Right cardiac atrium (tissue), 5 donors: ENCODE results near the gene ABL2. TPM values are rescaled to one million over a fixed set of nuclear protein-coding genes. Genes with fewer than 3 reads are reported as not detected.
"Not testable (repeated sequence)": the region's sequence is repeated elsewhere in the genome, so short reads cannot be mapped to it uniquely, and the experiment has no call there.

Experiments
- ATAC-seq, 2 donors: fragments of 200-7000 bp; cut with Tn5 transposase; one replicate each; pipeline versions ENCODE4 v1.8.0 to v1.9.1; 2020; ENCODE audit warnings: moderate library complexity in 2 of 2, mild to moderate bottlenecking in 1 of 2
- DNase-seq, 3 donors: peaks; one replicate each; pipeline ENCODE4 v3.0.0-alpha.2; 2020
- H3K27ac ChIP-seq: one replicate; pipeline ENCODE4 v1.5.1; 2013; ENCODE audit warnings: mild to moderate bottlenecking, low read length, control low read depth, moderate library complexity
- H3K27me3 ChIP-seq: one replicate; pipeline ENCODE4 v1.6.1; 2013; ENCODE audit not compliant: control insufficient read depth, insufficient read depth
- H3K4me1 ChIP-seq: one replicate; pipeline ENCODE4 v1.6.1; 2013; ENCODE audit warnings: low read length; ENCODE audit not compliant: control insufficient read depth, insufficient read depth
- H3K4me3 ChIP-seq: one replicate; pipeline ENCODE4 v1.5.1; 2013; ENCODE audit warnings: low read length, control low read depth
- H3K9me3 ChIP-seq: one replicate; pipeline ENCODE4 v1.6.1; 2013; ENCODE audit warnings: low read length; ENCODE audit not compliant: control insufficient read depth
- WGBS: extraction: QIAGEN DNeasy Blood & Tissue Kit; methylation state at CpG from one replicate; pipeline ENCODE4 v1.1.7; 2013; 5-methylcytosine and 5-hydroxymethylcytosine counted together
- intact Hi-C, 4 donors: fragments of 100-400 bp; cut with DNase I; formaldehyde crosslinking; loops; one replicate each; pipeline versions ENCODE4 v1.11.0 to v1.14.0; 2022 to 2023
- polyA plus RNA-seq: library from polyadenylated mRNA; stranded (reverse); fragments of 200-250 nt; gene quantifications from one replicate; pipeline ENCODE4 v1.2.3, GENCODE V29; 2013
- total RNA-seq, 4 donors: library from RNA; stranded (reverse); fragmentation: NEBNext Ultra II Directional; extraction: Animal tissue kit (Norgen Biotek cat#: 25700); gene quantifications; one replicate each; pipeline ENCODE4 v1.2.1, GENCODE V29; 2021
- donor health status: healthy with polysubstance abuse.
- donor health status: DM: no; HTN: yes; CAD: no.
- donor health status: DM: no; HTN: no; CAD: no.
- donor health status: DM: no; HTN: yes; CAD: no; lungs with severe emphysema.
- donor health status: DM: yes; HTN: yes; CAD: no.

Gene ABL2
- total and polyA plus RNA-seq, 5 donors: 3.2 to 18.4 (median 10.5) TPM

DNA sequence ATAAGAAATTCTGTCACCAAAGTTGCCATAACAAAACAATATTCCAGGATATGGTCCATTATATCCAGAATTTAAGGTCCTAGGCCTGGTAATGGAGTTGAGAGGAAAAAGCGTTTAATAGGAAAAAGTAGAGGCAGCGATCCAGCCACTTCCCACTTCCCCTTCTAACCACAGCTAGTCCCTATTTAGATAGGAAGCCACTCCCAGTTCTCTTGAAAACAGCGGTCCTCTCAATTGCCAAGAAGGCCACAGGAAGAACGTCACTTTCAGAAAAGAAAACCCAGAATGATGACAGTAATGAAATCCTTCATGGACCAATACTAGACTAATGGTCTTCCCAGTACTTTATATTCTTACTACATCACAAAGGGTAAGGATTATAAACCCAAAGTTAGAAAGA, 38.6 kb downstream of the ABL2 start:
- intact Hi-C loops: loop anchor here in 3 of 4 donors (5.0 to 10.0 kb wide), 3 partner anchors 66 to 106 kb away; partner anchors contain the start of gene TOR3A (in 1 of the 3)

DNA sequence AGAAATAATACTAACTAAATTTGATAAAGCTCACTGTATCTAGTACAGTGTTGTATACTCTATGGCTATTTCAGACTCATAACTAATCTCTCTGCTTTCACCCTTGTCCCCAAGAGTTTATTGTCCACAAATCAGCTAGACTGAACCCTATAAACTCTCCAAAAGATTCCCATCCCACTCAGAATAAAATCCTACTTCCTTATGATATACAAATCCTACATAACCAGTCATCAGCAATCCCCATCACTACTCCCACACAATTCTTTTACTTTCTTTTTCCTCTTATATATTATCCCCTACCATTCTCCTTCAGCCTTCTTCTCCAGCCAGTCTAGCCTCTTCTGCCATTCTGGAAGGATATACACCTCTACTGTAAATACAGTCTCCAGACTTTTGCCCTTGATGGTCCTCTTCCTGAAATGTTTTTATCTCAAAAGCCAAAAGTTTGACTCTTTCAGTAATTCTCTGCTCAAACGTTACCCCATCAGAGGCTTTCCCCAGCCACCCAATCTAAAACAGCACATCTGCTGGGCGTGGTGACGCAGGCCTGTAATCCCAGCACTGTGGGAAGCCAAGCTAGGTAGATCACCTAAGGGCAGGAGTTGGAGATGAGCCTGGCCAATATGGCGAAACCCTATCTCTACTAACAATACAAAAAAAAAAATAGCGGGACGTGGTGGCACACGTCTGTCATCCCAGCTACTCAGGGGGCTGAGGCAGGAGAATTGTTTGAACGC, 41.6 kb downstream of the ABL2 start:
- no peak for DNase-seq
- WGBS: 94% methylated on average over 8 of the region's 8 CpGs
- ATAC-seq: no peak
- no peak overlapping the region for H3K27ac ChIP-seq
- no peaks in the 10 kb centered on the region for H3K4me1 ChIP-seq
- H3K27me3 ChIP-seq: no peaks in the 10 kb centered on the region
- H3K4me3 ChIP-seq: no peak overlapping the region
- intact Hi-C loops: no loop called here
- no peaks in the 10 kb centered on the region for H3K9me3 ChIP-seq

More for the DNA sequence above, 38.6 kb downstream of the ABL2 start:
- H3K27ac ChIP-seq: no peak overlapping the region
- ATAC-seq (peak; percentile 83 to 95), DNase-seq (peak in 2 of 3 donors; percentile 24 to 52)
- no peaks in the 10 kb centered on the region for H3K27me3 ChIP-seq
- no peaks in the 10 kb centered on the region for H3K9me3 ChIP-seq
- H3K4me1 ChIP-seq: no peaks in the 10 kb centered on the region
- WGBS: 45% methylated on average over 4 of the region's 4 CpGs
- H3K4me3 ChIP-seq: no peak overlapping the region

DNA sequence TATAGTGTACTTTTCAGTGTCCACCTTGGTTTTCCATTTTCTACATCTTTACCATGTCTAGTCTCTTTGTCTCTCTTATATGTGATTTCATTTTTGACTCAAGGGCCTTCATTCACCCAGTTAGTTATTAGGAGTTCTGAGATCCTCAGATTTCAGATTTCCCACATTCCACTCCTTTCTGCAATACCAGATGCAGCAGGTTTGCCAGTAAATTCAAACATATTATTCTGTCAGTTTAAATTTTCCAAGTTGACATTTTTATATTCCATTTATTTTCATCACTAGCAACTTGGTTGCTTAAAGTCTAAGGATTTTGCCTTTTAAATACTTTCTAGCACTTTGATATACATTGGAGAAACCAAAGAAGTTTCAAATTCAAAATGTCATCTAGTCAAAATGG, 42.4 kb downstream of the ABL2 start:
- H3K27me3 ChIP-seq: no peaks in the 10 kb centered on the region
- H3K27ac ChIP-seq: no peak overlapping the region
- H3K4me3 ChIP-seq: no peak overlapping the region
- ATAC-seq (no peak), DNase-seq (no peak)
- intact Hi-C loops: no loop called here
- no peaks in the 10 kb centered on the region for H3K4me1 ChIP-seq
- no peaks in the 10 kb centered on the region for H3K9me3 ChIP-seq

DNA sequence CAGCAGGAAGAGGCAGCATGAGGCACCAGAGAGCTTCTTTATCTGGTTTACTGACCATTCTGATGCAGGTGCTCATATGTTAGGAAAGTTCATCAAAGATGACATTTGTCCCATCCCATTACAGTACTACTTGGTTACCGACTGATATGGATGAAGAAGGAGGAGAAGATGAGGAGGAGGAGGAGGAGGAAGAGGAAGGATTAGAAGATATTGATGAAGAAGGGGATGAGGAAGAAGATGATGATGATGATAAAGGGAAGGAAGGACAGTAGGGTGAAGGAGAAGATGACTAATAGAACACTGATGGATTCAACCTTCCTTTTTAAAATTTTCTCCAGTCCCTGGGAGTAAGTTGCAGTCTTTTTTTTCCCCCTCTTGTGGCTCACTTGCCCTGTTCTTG, 45.1 kb downstream of the ABL2 start:
- Histone ChIP-seq H3K9me3 (no peaks in the 10 kb centered on the region), H3K4me1 (no peaks in the 10 kb centered on the region), H3K27ac (no peak overlapping the region), H3K4me3 (no peak overlapping the region), H3K27me3 (no peaks in the 10 kb centered on the region)
- ATAC-seq (no peak), DNase-seq (no peak)
- intact Hi-C loops: no loop called here
- WGBS: 85% methylated on average over 1 of the region's 1 CpG

DNA sequence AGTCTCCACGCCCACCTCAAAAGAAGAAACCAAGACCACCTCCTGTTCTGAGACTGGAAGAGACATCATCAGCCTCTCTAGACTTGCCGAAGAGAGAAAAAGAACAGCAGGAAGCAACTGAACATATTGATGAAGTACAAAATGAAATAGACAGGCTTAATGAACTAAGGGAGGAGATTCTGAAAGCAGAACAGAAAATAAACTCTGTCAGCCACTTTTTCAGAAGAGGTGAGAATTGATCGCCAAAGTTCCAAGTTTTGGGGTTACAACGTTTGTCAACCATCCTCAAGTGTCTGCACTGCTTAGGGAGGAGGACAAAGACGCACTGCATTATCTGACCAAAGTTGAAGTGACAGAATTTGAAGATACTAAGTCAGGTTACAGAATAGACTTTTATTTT, 45.6 kb downstream of the ABL2 start:
- DNase-seq (no peak), ATAC-seq (no peak)
- intact Hi-C loops: no loop called here
- WGBS: 90% methylated on average over 5 of the region's 5 CpGs
- no peak overlapping the region for H3K4me3 ChIP-seq
- H3K27ac ChIP-seq: no peak overlapping the region
- no peaks in the 10 kb centered on the region for H3K9me3 ChIP-seq
- no peaks in the 10 kb centered on the region for H3K27me3 ChIP-seq
- H3K4me1 ChIP-seq: no peaks in the 10 kb centered on the region

DNA sequence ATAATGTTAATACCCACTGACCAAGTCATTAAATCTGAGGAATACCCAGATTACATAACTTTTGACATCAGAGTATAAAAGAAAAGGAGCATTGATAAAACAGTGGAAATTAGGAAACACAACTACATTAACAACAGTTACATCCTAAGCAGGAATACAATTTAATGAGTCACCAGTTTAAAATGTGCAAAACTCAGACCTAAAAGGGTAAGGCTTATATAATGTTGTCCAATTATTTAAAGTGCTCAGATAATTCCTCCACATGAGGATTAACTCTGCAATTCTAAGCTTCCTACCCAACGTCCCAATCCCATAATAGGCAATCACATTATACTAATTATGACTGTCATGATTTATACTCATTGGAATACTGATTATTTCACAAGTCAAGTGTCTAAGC, 50.5 kb downstream of the ABL2 start:
- no peak for DNase-seq
- Histone ChIP-seq H3K4me3 (no peak overlapping the region), H3K4me1 (peaks cover 4% of the 10 kb centered on the region), H3K9me3 (no peaks in the 10 kb centered on the region), H3K27ac (no peak overlapping the region), H3K27me3 (no peaks in the 10 kb centered on the region)
- WGBS: 48% methylated on average over 1 of the region's 1 CpG
- no peak for ATAC-seq
- intact Hi-C loops: loop anchor here in 1 of 4 donors (10.0 kb wide), 1 partner anchor 54 kb away; no protein-coding TSS in a partner anchor

DNA sequence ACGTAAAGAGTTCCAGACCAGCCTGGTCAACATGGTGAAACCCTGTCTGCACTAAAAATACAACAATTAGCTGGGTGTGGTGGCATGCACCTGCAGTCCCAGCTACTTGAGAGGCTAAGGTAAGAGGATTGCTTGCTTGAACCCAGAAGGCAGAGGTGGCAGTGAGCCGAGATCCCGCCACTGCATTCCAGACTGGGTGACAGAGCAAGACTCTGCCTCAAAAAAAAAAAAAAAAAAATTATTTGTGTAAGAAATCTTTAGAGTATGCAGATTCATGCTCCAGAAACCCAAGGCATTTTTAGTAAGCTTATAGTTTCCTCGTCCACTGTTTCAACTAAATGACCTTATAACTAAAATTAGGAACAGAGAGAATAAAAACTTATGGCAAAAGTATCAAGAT, 51.3 kb downstream of the ABL2 start:
- Histone ChIP-seq H3K4me3 (no peak overlapping the region), H3K27ac (no peak overlapping the region), H3K4me1 (peaks cover 4% of the 10 kb centered on the region), H3K9me3 (no peaks in the 10 kb centered on the region), H3K27me3 (no peaks in the 10 kb centered on the region)
- 83% methylated on average over 4 of the region's 4 CpGs for WGBS
- DNase-seq: no peak
- intact Hi-C loops: loop anchor here in 1 of 4 donors (10.0 kb wide), 1 partner anchor 53 kb away; no protein-coding TSS in a partner anchor
- ATAC-seq: no peak

DNA sequence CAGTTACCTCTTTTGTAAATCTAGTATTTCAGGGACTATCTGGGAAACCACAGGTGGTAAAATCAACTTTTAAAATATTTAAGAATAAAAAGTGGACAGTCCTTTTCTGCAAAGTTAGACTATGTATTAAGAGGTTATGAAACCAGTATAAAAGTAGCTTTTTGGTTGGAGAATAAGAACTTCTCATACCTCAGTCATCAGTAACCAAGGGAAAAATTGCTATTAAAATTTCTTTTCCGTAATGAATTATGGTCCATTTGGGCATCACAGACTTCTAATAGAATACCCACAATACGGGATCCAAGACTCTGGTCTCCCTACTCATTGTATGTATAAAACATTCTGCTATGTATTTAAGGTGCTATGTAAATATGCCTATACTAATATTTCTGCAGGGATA, 51.9 kb downstream of the ABL2 start:
- no peak for ATAC-seq
- no peaks in the 10 kb centered on the region for H3K27me3 ChIP-seq
- H3K9me3 ChIP-seq: no peaks in the 10 kb centered on the region
- intact Hi-C loops: loop anchor here in 1 of 4 donors (10.0 kb wide), 1 partner anchor 53 kb away; no protein-coding TSS in a partner anchor
- peaks cover 4% of the 10 kb centered on the region for H3K4me1 ChIP-seq
- no peak for DNase-seq
- H3K27ac ChIP-seq: no peak overlapping the region
- WGBS: 91% methylated on average over 2 of the region's 2 CpGs
- no peak overlapping the region for H3K4me3 ChIP-seq

DNA sequence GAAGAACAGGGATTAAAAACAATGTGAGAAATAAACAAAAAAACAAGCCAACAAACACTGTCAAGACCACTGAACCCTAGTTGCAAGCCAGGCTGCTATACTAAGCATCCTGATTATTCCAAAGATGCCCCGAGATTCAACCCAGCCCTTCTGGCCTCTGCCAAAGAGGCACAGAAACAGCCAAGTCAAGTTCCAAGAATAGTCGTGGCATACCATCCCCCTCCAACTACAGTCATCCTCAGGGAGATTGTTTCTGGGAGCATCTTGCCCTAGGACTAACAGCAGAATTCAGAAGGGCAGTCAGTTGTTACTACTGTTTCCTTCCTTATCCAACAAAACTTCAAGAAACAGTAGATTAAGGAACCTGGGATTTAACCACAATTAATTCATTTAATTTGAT, 52.3 kb downstream of the ABL2 start:
- H3K27ac ChIP-seq: no peak overlapping the region
- intact Hi-C loops: loop anchor here in 1 of 4 donors (10.0 kb wide), 1 partner anchor 52 kb away; no protein-coding TSS in a partner anchor
- WGBS: 12% methylated on average over 2 of the region's 2 CpGs
- H3K9me3 ChIP-seq: no peaks in the 10 kb centered on the region
- H3K4me1 ChIP-seq: peaks cover 4% of the 10 kb centered on the region
- DNase-seq (no peak), ATAC-seq (peak; percentile 55 to 80)
- no peak overlapping the region for H3K4me3 ChIP-seq
- H3K27me3 ChIP-seq: no peaks in the 10 kb centered on the region

DNA sequence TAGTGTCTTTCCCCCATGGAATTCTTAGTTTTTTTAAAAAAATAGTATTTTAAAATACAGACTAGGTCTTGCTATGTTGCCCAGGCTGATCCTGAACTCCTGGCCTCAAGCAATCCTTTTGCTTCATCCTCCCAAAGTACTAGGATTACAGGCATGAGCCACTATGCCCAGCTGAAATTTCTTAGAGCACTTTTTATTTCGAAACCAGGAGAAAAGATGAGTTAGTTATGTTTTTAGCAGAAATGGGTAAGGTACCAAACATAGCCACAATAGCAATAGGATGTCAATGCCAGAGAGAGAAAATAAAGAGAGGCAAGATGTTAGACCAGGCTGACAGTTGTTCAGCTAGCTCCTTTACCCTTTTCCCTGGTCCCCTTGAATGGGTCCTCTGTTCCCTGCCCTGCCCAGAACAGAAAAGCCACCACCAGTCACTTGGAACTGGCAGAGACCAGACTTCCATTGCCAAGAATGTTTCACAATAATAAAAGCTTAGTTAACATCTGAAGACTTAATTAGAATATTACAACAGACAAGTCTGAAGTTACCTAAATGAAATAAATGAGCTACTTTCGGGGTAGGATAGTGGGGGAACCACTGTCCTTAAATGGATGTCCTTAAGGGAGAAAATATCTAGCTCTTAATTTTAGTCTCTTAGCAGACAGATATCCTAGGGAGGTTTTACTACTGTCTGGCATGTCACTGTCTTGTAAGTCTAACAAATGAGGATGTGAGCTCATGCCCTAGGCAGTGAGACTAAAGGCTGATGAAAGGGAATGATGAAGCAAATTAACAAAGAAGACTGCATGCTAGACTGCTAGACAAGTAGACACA, 54.3 kb downstream of the ABL2 start:
- Histone ChIP-seq H3K27me3 (no peaks in the 10 kb centered on the region), H3K9me3 (no peaks in the 10 kb centered on the region), H3K4me1 (peaks cover 4% of the 10 kb centered on the region), H3K4me3 (no peak overlapping the region), H3K27ac (peak overlapping the region; percentile 58)
- ATAC-seq (peak; percentile 84 to 85), DNase-seq (peak in 1 of 3 donors; percentile 34)
- 55% methylated on average over 2 of the region's 2 CpGs for WGBS
- intact Hi-C loops: loop anchor here in 1 of 4 donors (10.0 kb wide), 1 partner anchor 50 kb away; no protein-coding TSS in a partner anchor

DNA sequence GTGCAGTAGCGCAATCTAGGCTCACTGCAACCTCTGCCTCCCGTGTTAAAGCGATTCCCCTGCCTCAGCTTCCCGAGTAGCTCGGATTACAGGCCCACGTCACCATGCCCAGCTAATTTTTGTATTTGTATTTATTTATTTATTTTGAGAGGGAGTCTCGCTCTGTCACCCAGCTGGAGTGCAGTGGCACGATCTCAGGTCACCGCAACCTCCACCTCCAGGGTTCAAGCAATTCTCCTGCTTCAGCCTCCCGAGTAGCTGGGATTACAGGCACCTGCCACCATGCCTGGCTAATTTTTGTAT, 59.1 kb downstream of the ABL2 start:
- H3K9me3 ChIP-seq, H3K4me3 ChIP-seq, DNase-seq, ATAC-seq, H3K4me1 ChIP-seq, H3K27me3 ChIP-seq, H3K27ac ChIP-seq: not testable (repeated sequence)
- WGBS: 97% methylated on average over 10 of the region's 10 CpGs
- intact Hi-C loops: loop anchor here in 1 of 4 donors (10.0 kb wide), 1 partner anchor 46 kb away; no protein-coding TSS in a partner anchor
